VCaP (cell line): ENCODE results near the gene ELK3.

Experiments
- H3K27ac ChIP-seq: fragments of 450-650 bp; 2 replicates; pipeline ENCODE4 v1.5.1; 2017
- CTCF ChIP-seq: fragments of 450-650 bp; conservative IDR thresholded peaks from 2 replicates; pipeline ENCODE4 v1.5.1; 2017; ENCODE audit warnings: mild to moderate bottlenecking, moderate library complexity

ELK3 gene

GRCh38 chr12:96285158-96285557 is 91.0 kb downstream of the ELK3 start:
- no peak overlapping the region for H3K27ac ChIP-seq
- no peak for TF ChIP-seq CTCF

- H3K27ac ChIP-seq, result no peak overlapping the region
- no peak for TF ChIP-seq CTCF
Measured at GRCh38 chr12:96289067-96289466, 94.9 kb downstream of the ELK3 start.

- no peak for TF ChIP-seq CTCF
- H3K27ac ChIP-seq, result no peak overlapping the region
Measured at GRCh38 chr12:96293093-96293492, 98.9 kb downstream of the ELK3 start.

- no peak overlapping the region for H3K27ac ChIP-seq
- TF ChIP-seq CTCF, result no peak
Measured at GRCh38 chr12:96294831-96295230, 100.7 kb downstream of the ELK3 start.

- no peak overlapping the region for H3K27ac ChIP-seq
- no peak for TF ChIP-seq CTCF
Measured at GRCh38 chr12:96295532-96296160, 101.5 kb downstream of the ELK3 start.

GRCh38 chr12:96297504-96297903 is 103.3 kb downstream of the ELK3 start:
- no peak overlapping the region for H3K27ac ChIP-seq
- TF ChIP-seq CTCF, result no peak

- TF ChIP-seq CTCF, result no peak
- H3K27ac ChIP-seq, result no peak overlapping the region
Measured at GRCh38 chr12:96300064-96300463, 105.9 kb downstream of the ELK3 start.
